HG02588 (cell line): ENCODE results near the gene FLOT1.
A peak's percentile ranks its signal among the peaks of the same experiment; 100 is the strongest.
"Not testable (repeated sequence)": the region's sequence is repeated elsewhere in the genome, so short reads cannot be mapped to it uniquely, and the experiment has no call there.

Source experiments
- ATAC-seq: cut with Tn5 transposase; IDR thresholded peaks from one replicate; pipeline ENCODE4 v1.9.1; 2021; ENCODE audit warnings: mild to moderate bottlenecking, moderate library complexity; ENCODE audit not compliant: unreplicated experiment

The FLOT1 gene

DNA sequence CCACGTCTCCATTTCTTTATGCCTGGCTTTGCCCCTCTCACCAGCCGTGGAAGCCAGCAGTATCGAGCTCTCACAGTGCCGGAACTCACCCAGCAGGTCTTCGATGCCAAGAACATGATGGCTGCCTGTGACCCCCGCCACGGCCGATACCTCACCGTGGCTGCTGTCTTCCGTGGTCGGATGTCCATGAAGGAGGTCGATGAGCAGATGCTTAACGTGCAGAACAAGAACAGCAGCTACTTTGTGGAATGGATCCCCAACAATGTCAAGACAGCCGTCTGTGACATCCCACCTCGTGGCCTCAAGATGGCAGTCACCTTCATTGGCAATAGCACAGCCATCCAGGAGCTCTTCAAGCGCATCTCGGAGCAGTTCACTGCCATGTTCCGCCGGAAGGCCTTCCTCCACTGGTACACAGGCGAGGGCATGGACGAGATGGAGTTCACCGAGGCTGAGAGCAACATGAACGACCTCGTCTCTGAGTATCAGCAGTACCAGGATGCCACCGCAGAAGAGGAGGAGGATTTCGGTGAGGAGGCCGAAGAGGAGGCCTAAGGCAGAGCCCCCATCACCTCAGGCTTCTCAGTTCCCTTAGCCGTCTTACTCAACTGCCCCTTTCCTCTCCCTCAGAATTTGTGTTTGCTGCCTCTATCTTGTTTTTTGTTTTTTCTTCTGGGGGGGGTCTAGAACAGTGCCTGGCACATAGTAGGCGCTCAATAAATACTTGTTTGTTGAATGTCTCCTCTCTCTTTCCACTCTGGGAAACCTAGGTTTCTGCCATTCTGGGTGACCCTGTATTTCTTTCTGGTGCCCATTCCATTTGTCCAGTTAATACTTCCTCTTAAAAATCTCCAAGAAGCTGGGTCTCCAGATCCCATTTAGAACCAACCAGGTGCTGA, 18.4 kb downstream of the FLOT1 start:
- not testable (repeated sequence) for ATAC-seq

DNA sequence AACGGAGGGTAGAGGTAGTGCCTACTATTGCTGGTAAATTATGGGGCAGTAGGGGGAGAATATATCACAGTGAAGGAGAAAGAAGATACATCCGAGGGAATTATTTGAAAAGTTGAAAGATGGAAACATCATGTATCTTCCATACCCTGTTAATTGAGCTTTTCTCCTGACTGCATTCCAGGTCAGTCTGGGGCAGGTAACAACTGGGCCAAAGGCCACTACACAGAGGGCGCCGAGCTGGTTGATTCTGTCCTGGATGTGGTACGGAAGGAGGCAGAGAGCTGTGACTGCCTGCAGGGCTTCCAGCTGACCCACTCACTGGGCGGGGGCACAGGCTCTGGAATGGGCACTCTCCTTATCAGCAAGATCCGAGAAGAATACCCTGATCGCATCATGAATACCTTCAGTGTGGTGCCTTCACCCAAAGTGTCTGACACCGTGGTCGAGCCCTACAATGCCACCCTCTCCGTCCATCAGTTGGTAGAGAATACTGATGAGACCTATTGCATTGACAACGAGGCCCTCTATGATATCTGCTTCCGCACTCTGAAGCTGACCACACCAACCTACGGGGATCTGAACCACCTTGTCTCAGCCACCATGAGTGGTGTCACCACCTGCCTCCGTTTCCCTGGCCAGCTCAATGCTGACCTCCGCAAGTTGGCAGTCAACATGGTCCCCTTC, 19.2 kb downstream of the FLOT1 start:
- ATAC-seq: not testable (repeated sequence)

DNA sequence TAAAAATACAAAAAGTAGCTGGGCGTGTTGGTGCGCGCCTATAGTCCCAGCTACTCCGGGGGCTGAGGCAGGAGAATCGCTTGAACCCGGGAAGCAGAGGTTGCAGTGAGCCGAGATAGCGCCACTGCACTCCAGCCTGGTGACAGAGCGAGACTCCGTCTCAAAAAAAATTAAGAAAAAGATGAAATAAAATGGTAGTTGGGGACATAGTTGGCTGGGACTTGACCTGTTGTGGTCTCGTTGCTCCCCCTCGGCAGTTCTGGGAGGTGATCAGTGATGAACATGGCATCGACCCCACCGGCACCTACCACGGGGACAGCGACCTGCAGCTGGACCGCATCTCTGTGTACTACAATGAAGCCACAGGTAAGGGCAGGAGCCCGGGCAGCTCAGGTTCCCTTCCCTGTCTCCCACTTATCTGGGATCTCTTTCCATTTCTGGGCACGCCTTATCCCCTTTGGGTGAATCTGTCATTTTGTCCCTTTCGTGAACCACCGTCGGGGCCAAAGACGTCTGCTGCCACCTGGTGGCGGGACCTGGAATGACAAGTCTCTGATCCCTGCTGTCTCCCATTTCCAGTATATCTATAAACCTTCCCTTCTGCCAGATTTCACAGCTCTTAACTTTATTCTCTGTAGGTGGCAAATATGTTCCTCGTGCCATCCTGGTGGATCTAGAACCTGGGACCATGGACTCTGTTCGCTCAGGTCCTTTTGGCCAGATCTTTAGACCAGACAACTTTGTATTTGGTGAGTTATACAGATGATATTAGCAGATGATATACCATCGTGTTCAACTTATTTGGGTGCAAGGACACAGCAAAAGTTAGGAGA, 20.0 kb downstream of the FLOT1 start:
- ATAC-seq: no peak

- not testable (repeated sequence) for ATAC-seq
These were observed 20.5 kb downstream of the FLOT1 start for GRCh38 chr6:30722025-30722279.

GRCh38 chr6:30721198-30722024, 21.1 kb downstream of the FLOT1 start:
- ATAC-seq: no peak

DNA sequence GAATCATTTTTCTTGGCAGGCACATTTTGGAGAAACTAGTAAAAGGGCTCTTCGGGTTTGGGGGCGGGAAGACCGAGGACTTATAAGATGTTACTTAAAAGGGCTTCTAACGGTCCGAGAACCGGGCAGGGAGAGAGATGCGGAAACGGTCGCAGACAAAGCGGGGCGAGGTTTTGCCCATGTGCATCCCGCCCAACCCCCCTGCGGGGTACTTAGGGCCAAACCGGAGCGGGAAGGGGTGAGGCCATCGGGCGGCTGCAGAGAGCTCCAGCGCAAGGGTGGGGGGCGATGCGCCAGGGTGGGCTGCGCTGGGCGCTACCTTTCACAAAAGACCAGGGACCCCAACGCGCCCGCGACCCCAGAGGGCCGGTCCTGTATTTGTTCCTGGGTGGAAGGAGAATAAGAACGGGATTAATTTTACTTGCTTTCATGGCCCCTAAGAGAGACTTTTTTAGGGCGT, 21.7 kb downstream of the FLOT1 start:
- ATAC-seq: no peak

DNA sequence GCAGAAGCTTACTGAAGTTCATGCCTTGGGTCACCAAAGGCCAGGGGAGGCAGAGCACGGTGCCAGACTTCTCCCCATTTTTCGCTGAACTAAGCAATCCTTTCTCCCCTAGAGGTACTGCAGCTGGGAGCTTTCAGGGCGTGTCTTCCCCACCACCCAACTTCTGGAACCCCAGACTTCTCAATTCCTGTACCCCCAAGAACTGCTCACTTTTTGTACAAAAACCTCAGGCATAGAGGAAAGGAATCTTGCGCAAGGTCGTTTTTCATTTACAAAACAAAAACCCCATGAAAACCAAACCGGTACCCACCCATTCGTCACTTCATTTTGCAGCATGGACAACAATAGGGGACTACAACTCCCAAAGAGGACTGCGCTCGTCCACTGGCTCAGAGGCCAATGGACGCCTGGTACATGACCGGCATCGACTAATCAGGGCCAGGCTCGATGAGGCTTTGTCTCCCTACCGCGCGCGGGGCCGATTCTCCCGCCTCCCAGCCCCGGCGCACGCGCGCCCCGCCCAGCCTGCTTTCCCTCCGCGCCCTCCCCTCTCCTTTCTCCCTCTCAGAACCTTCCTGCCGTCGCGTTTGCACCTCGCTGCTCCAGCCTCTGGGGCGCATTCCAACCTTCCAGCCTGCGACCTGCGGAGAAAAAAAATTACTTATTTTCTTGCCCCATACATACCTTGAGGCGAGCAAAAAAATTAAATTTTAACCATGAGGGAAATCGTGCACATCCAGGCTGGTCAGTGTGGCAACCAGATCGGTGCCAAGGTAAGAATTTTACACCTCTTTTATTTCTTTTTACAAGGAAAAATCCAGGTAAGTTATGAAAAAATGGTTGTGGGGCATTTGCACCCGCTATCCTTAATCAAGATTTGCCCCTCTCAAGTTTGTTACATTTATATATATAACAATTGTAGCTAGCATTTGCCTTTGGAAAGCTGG, 22.4 kb downstream of the FLOT1 start, which contains the start of gene TUBB:
TSS of gene TUBB (plus strand) at position 562 of the 947 bp plus-strand sequence. CDS start at position 717, 155 bp downstream.
- ATAC-seq: peak; percentile 49

- ATAC-seq: no peak
These were observed 23.1 kb downstream of the FLOT1 start for GRCh38 chr6:30719356-30719755.

GRCh38 chr6:30717845-30718720, 24.4 kb downstream of the FLOT1 start:
- ATAC-seq: not testable (repeated sequence)

- peak; percentile 57 for ATAC-seq
These were observed 25.2 kb downstream of the FLOT1 start, which contains the start of gene MDC1 for GRCh38 chr6:30717129-30717844. Gene MDC1, minus strand, starts transcription at chr6:30717281. Its CDS starts 2,106 bp downstream, at chr6:30715175.

DNA sequence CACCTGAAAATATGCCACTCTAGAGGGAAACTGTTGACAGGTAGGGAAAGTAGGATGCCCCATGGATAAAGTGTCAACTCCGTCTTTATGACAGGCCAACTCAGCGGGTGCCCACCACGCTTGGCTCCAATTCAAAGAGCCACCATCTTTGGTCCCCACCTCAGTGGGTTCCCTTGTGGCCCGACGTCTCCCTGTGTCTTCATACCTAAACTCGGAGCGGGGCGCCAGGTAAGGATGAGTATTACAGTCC, 25.7 kb downstream of the FLOT1 start:
- no peak for ATAC-seq

DNA sequence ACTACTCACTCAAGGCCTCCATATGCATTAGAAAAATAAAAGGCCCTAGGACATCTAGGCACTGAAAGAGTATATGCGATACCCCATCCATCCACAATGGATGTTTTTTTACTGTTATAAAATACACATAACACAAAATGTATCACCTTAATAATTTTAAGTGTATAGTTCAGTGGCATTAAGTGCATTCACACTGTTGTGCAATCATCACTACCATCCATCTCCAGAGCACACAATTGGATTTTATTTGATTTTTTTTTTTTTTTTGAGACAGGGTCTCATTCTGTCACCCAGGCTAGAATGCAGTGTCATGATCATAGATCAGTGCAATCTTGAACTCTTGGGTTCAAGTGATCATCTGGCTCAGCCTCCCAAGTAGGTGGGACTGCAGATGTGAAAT, 28.2 kb downstream of the FLOT1 start:
- no peak for ATAC-seq

GRCh38 chr6:30712441-30712945, 30.0 kb downstream of the FLOT1 start:
- no peak for ATAC-seq

DNA sequence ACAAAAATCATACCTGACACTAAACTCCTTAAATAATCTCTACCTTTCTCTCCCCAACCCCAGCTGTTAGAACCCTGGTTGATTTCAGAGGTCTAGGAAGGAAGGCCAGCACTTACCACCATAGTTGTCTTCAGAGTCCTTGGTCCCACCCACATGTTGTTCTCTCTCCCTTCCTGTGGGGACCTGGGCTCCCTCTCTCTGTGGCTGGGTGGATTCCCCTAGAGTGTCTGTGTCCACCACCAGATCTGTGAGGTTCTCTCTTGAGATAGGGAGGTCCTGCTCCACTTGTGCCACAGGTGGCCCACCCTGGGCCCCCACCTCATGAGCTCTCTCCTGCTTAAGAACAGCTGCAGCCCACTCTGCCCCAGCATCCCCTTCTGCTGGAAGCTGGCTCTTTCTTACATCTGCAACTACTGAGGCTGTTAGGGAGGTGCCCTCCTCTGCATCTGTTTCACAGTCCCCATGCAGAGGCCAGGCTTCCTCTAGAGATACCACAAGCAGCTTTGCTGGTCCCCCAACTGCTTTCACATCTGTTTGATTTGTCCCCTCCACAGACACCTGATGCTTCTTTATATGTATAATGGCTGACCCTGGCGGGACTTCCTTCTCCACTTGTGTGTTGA, 30.6 kb downstream of the FLOT1 start:
- no peak for ATAC-seq

- no peak for ATAC-seq
These were observed 33.2 kb downstream of the FLOT1 start for GRCh38 chr6:30709101-30709868.

GRCh38 chr6:30707281-30707850, 35.1 kb downstream of the FLOT1 start:
- no peak for ATAC-seq
